ENCODE data around the gene BCL7C. TPM values are rescaled to one million over a fixed set of nuclear protein-coding genes. Genes with fewer than 3 reads are reported as not detected.

The BCL7C gene
- total and polyA plus RNA-seq, 10 of the 15 experiments (the other 5 are each of a cell fraction or from before 2014, with no cell fraction given) = 1.1 to 30.5 (median 13.7) TPM

GRCh38 chr16:30895627-30896260, 1.9 kb upstream of the BCL7C start:
- DNase-seq (ENCODE audit: low read depth, low spot score) = no peak
- SMC1A ChIA-PET (ENCODE audit: uncharacterized antibody, unreplicated experiment) = interaction anchor here (1.2 to 8.8 kb wide), 2 partner anchors 46 to 51 kb away, joined by 3 to 146 read pairs; no protein-coding TSS in a partner anchor
- H4K20me1 ChIP-seq (ENCODE audit: control insufficient read depth, insufficient read depth) = no peaks in the 10 kb centered on the region; the same call in 1 of the 2 replicates
- no peak for FAIRE-seq
- H3K9ac ChIP-seq (ENCODE audit: control insufficient read depth, insufficient read depth, low read length) = no peak overlapping the region
- CTCF ChIA-PET = interaction anchor here (0.7 to 4.1 kb wide), 2 partner anchors 23 to 51 kb away, joined by 3 to 28 read pairs; no protein-coding TSS in a partner anchor
- TF ChIP-seq BCL3 (IDR thresholded peaks at IDR 0.05; ENCODE audit: borderline replicate concordance, insufficient read depth, low read depth, low read length, poor library complexity, severe bottlenecking) (peak; percentile 99), RFX5 (IDR thresholded peaks at IDR 0.05; ENCODE audit: low read depth, low read length) (no peak), KAT2A (conservative IDR thresholded peaks at IDR 0.05; ENCODE audit: control insufficient read depth, low read depth, low read length) (no peak), CBX5 (IDR thresholded peaks at IDR 0.05; ENCODE audit: low read depth) (no peak), SREBF1 (IDR thresholded peaks at IDR 0.05; ENCODE audit: low read length) (no peak), TCF3 (IDR thresholded peaks at IDR 0.05; ENCODE audit: borderline replicate concordance, insufficient read depth, low read depth, low read length) (peak; percentile 84), PBX3 (IDR thresholded peaks at IDR 0.05; ENCODE audit: insufficient replicate concordance, low read depth, low read length) (peak; percentile 30), HDAC2 (IDR thresholded peaks at IDR 0.05) (no peak), ZBTB33 (IDR thresholded peaks at IDR 0.05) (0 out of 2 replicates have a peak, but pooled peaks have one; percentile 48), USF2 (IDR thresholded peaks at IDR 0.05; ENCODE audit: borderline replicate concordance, low read depth, low read length) (no peak), RAD21 (IDR thresholded peaks at IDR 0.05; ENCODE audit: insufficient read depth, low read depth, low read length) (no peak)
- H3K79me2 ChIP-seq (ENCODE audit: control insufficient read depth, insufficient read depth, low read length) = peaks cover 1% of the 10 kb centered on the region; the same call in 1 of the 2 replicates
- ATAC-seq = no peak
- peaks cover 25% of the 10 kb centered on the region for H3K4me1 ChIP-seq (ENCODE audit: control insufficient read depth, insufficient read depth, low read length)
- intact Hi-C loops (cut with micrococcal nuclease; ENCODE audit: unreplicated experiment) = loop anchor here (2.0 to 10.0 kb wide), 3 partner anchors 27 to 241 kb away; partner anchors contain the start of genes FBRS, FBXL19 and PRR14
- POLR2A ChIA-PET = interaction anchor here (0.5 kb wide), 1 partner anchor 32 kb away, joined by 3 read pairs; no protein-coding TSS in a partner anchor
- no peak overlapping the region for H3K4me2 ChIP-seq (ENCODE audit: control insufficient read depth, insufficient read depth)
- H3K4me3 ChIP-seq = no peak overlapping the region
- no TSS peak for BruUV-seq (replicated peaks)
- RAD21 ChIA-PET (ENCODE audit: unreplicated experiment) = interaction anchor here (2.0 kb wide), 1 partner anchor 51 kb away, joined by 7 read pairs; no protein-coding TSS in a partner anchor
- in situ Hi-C loops (cut with MboI) = no loop called here
- H3K36me3 ChIP-seq (ENCODE audit: control insufficient read depth in 2 of 2, insufficient read depth in 2 of 2, low read length in 1 of 2) = no peaks in the 10 kb centered on the region
- H3K27me3 ChIP-seq (replicated peaks in 1 of 2; ENCODE audit: control insufficient read depth in 2 of 2, insufficient read depth in 2 of 2, low read length in 1 of 2) = no peaks in the 10 kb centered on the region
- WGBS (ENCODE audit: insufficient coverage, insufficient replicate concordance, low lambda C conversion rate, missing lambda C conversion rate) = 93% methylated on average over 32 of the region's 32 CpGs
- no peaks in the 10 kb centered on the region for H3K9me3 ChIP-seq (replicated peaks; ENCODE audit: control insufficient read depth, insufficient read depth, low read length)
- H3K27ac ChIP-seq (ENCODE audit: control insufficient read depth, insufficient read depth) = no peak overlapping the region
- H2AFZ ChIP-seq (ENCODE audit: control insufficient read depth, low read depth, low read length) = no peak overlapping the region

Data from GM12878 (cell line).